GM18511 (cell line): ENCODE data around the gene MBNL2.

Source experiments
- ATAC-seq: cut with Tn5 transposase; IDR thresholded peaks from one replicate; pipeline ENCODE4 v1.9.1; 2021; ENCODE audit warnings: mild to moderate bottlenecking, moderate library complexity; ENCODE audit not compliant: unreplicated experiment

MBNL2 gene

GRCh38 chr13:97435323-97435722 is 213.2 kb downstream of the MBNL2 start:
- no peak for ATAC-seq

GRCh38 chr13:97435794-97436193 is 213.7 kb downstream of the MBNL2 start:
- no peak for ATAC-seq

GRCh38 chr13:97436845-97437244 is 214.7 kb downstream of the MBNL2 start:
- ATAC-seq, result no peak

- no peak for ATAC-seq
These were observed 215.6 kb downstream of the MBNL2 start for GRCh38 chr13:97437729-97438128.

- no peak for ATAC-seq
These were observed 216.9 kb downstream of the MBNL2 start for GRCh38 chr13:97438856-97439595.

GRCh38 chr13:97440598-97441170 is 218.6 kb downstream of the MBNL2 start:
- no peak for ATAC-seq

- ATAC-seq, result peak; percentile 71
These were observed 219.2 kb downstream of the MBNL2 start for GRCh38 chr13:97441368-97441767.
